HG03565 (cell line): ENCODE data around the gene MORN1.
"Not testable (repeated sequence)": the region's sequence is repeated elsewhere in the genome, so short reads cannot be mapped to it uniquely, and the experiment has no call there.

Experiments used
- ATAC-seq: cut with Tn5 transposase; IDR thresholded peaks from one replicate; pipeline ENCODE4 v1.9.1; 2021; ENCODE audit warnings: mild to moderate bottlenecking, moderate library complexity; ENCODE audit not compliant: unreplicated experiment

The MORN1 gene

DNA sequence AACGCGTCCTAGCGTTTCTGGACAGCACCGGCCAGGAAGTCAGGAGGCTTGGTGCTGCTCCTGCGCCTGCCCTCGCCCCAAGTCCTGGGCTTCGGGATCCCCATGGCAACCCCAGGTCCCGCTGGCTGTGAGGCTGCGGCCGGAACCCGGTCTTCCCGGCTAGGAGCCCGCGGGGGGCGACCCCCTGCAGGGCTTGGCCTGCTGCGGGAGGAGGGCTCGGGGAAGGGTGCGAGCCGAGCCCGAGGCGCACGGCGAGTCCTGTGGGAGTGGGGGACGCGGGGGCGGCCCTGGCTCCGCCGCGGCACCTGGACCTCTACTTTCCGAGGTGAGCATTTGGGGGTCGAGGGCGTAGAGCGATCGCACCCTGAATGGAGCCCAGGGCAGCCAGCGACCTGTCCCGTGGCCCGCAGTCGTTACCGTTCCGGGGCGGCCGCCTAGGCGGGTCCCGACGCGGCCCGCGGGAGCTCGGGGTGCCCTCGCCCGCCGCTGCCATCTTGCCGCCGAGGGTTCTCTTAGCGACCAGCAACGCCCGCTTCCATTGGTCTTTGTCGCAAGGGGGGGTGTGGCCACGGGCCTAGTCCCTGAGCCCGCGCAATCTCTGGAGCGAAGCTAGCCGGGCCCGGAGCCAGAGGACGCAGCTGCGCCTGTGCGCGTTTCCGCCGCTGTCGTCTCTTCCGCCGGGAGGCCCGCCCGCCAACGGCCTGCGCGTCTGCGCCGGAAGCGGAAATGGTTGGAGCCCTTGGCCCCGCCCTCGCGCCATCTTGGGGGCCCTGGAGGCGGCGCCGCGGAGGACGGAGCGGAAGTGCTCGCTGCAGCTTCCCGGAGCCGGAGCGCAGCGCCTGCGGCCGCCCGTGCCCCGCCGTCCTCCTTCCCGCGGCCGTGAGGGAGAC, at the start of gene MORN1, which contains the start of gene RER1:
TSS of gene MORN1 (minus strand) at position 514 of the 890 bp plus-strand sequence. CDS start at position 493, 21 bp downstream.
TSS of gene RER1 (plus strand) at position 801 of the 890 bp plus-strand sequence. CDS start 3,950 bp downstream, outside the sequence.
- ATAC-seq, result peak; percentile 77

DNA sequence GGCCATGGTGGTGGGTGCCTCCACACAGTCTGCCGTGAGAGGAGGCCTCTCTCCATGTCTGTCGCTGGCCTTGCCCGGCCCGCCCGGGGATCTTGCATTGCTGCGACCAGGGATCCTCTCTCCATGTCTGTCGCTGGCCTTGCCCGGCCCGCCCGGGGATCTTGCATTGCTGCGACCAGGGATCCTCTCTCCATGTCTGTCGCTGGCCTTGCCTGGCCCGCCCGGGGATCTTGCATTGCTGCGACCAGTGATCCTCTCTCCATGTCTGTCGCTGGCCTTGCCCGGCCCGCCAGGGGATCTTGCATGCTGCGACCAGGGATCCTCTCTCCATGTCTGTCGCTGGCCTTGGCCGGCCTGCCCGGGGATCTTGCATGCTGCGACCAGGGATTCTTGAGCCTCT, 49.0 kb upstream of the MORN1 start:
- ATAC-seq, result not testable (repeated sequence)

DNA sequence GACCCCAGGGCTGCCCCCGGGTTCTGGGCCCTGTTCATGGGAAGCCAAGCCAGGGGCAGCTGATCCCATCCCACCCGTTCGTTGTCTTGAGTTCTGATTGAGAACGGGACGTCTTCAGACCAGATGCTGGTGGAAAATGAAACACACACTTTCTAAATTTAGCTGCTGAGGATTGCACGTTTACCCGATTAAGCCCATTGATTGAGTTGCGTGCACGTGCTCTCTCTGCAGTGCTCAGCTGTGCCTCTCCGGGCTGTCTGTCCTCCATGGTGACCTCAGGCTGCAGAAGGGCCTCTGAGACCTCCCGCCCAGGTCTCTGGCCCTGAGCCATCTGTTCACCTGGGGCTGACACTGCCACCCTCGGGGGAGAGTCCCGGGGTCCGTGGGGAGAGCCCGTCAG, 48.0 kb upstream of the MORN1 start:
- ATAC-seq, result no peak

DNA sequence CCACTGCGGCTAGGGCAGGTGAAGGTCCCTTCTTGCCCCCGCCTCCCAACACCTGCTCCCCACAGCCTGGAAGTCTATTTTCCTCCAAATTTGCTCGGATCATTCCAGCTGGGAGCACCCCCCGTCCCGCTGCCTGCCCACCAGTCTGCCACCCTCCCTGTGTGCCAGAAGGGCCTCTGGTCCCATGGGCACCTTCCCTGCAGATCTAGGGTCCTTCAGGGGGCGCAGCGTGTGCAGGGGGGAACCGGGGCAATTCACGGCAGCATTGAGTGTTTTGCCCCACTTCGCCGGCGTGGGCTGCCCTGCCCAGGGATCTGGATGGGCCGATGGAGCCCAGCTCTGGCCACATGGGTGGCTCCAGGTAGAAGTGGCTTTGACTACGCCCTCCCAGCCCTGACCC, 47.3 kb upstream of the MORN1 start:
- no peak for ATAC-seq

DNA sequence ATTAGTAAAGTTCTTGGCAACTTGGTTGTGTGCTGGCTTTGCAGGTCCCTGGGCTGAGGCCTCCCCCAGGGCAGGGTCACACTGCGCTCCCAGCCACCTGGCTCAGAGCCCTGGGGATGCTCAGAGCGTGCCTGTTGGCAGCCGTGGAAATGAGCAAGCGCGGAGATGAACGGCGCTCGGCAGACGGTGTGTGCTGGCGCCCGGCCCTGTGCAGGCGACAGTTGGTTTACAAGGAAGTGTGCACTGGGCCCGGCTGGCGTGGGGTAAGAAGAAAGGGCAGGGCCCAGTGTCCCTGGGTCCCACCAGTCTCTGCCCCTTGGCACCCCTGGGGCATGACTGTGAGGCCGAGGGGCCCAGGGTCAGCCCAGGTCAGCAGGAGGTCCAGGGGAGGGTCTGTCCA, 46.7 kb upstream of the MORN1 start:
- no peak for ATAC-seq

DNA sequence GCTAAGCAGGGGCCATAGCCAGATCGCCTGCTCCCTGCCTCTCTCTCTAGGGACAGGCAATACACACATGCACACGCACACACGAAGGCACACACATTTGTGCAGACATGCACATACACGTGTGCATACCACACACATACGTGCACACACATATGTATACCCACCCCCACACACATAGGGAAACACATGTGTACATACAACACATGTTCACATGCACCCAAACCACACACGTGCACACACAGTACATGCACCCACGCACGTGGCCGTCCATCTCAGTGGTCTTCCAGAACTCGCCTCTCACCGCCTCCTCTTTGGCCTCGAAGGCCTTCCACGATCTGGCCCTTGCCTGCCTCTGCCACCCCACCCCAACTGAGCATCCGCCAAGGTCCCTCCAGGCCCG, 46.3 kb upstream of the MORN1 start:
- no peak for ATAC-seq

DNA sequence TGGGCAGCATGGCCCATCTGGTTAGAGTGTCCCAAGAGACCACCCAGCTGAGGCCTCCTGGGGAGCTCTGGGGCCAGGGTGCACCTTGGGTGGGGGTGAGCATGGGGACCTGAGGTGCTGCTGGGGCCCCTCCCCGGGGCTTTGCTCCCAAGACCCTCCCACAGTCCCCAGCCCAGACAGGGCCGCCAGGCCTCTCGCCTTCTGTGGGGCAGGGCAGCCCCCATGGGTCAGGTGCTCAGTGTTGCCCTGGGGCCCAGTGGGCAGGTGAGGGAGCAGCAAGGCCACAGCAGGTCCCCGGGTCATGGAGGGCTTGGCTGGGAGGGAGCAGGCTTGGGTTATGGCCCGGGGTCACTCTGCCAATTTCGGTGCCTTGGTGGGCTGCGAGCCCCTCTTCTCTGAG, 45.5 kb upstream of the MORN1 start:
- no peak for ATAC-seq

DNA sequence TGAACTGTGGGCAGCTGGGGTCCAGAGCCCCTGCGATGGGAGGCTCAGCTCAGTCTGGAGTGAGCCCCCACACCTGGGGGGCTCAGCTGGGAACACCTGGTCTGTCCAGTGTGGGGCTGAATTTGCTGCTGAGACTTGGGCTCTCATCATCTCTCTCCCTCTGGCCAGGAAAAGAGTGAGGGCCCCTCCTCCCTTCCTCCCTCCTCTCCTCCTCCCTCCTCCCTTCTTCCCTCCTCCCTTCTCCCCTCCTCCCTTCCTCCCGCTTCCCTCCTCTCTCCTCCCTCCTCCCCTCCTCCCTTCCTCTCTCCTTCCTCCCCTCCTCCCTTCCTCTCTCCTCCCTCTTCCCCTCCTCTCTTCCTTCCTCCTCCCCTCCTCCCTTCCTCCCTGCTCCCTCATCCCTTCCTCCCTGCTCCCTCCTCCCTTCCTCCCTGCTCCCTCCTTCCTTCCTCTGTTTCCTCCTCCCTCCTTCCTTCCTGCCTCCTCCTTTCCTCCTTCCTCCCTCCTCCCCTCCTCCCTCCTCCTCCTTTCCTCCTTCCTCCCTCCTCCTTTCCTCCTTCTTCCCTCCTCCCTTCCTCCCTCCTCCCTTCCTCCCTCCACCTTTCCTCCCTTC, 44.5 kb upstream of the MORN1 start:
- no peak for ATAC-seq

DNA sequence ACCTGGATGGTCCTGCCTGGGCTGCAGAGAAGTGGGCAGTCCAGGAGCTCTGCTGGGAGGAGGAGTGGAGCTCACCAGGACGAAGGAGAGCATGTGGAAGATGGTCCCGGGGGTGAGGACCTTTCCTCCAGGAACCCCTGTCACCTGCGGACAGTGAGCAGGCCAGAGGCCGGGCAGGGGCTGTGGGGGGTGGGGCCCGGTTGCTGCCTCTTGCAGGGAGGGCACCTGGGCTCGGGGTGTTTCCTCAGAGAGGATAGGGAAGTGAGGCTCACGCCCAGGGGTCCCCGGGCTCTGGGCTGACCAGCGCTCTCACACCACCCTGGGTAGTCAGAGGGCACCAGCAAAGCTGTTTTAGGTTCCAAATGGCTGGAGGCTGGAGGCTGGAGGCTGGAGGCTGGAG, 43.7 kb upstream of the MORN1 start:
- no peak for ATAC-seq

DNA sequence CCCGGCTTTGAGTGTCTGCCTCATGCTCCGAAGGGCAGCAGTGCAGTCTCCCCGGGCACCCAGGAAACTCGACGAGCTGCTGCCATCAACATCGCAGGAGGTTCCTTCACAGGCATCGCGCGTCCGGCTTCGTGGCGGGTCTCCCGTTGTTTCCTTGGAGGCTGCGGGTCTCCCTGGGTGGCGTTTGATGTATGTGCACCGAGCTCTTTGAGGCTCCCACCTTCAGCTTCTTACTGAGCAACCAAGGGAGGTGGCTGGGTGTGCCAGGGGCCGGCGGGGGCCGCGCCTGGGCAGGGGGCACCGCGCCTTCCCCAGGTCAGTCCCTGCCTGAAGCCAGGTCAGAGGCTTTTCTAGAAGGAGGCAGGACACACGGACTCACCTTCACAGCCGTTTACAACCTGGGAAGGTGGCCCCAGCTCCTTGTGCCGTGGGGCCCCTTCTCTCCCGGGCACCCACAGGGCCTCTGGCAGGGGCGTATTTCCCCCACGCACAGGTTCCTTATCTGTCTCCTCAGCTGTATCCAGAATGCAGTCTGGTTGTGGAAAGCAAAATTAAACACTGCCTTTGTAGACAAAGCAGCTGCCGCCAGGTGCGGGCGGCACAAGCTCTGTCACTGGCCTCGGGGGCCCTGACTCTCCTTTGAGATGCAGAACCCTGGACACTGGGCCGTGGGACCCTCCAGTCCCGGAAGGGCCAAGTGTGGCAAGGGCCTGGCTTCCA, 42.7 kb upstream of the MORN1 start:
- no peak for ATAC-seq

DNA sequence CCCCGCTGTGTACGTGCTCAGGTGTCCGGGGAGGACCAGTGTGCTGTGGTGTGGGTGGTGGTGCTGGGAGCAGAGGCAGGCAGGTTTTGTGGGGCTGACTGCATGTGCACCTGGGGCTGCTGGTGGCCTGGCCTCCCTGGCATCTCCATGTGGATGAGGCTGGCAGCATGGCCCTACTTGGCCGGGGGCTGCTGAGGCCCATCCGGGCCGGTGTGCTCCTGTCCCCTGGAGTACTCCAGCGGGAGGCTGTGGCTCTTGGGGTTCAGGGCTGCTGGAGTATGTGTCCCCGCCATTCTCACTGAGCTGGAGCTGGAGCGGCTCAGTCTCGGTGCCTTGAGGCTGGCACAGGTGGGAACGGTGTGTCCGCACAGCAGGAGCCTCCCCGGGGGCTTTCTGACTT, 41.8 kb upstream of the MORN1 start:
- ATAC-seq, result no peak

DNA sequence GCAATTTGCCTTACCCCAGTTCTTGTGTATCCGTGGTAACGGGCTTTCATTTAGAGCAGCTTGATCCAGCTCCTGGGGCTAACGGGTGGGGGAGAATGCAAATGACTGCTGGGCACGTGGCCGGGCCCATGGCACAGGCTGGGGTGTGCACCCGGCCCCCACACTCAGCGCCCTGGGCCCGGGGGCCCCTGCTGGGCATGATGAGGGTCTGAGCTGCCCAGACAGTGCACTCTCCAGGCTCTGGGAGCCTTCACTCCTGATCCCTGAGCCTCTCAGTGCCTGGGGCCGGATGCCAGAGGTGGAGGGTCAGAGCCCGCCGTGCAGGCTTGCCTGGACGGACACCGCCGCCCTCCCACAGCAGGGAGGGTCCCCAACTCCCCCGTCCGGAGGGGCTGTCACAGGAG, 41.1 kb upstream of the MORN1 start:
- ATAC-seq, result no peak

DNA sequence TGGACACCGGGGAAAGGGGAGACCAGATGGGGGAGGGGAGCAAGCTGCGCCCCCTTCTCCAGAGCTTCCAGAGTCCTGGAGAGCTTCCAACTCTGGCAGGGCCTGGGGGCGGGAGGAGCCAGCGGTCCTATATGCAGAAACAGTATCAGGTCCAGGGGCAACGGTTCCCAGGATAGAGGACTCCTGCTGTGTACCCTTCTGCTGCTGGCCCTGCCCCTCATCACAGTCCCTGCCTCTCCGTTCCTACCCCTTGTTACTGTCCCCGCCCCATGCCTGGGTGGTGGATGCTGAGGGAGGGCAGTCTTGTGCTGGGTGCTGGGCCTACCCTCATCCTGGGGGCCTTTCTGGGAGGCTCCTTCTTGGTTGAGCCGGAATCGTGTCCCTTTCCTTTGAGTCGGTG, 40.2 kb upstream of the MORN1 start:
- no peak for ATAC-seq

DNA sequence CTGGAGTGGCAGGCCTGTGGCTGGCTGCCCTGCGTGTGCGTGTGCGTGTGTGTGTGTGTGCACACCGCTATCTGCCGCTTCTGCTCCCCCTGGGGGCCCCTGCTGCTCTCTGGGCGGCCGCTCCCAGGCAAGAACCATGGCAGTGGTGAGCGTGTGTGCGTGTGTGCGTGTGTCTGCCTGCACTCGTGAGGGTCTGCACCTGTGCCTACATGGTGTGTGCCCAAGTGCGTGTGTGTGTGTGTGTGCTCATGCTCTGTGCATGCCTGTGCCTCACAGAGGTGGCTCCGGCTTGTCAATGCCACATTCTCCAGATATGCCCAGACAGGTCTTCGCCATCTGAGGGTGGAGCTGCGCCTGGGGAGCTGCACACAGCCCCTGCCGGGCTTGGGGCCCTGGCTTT, 39.7 kb upstream of the MORN1 start:
- no peak for ATAC-seq

DNA sequence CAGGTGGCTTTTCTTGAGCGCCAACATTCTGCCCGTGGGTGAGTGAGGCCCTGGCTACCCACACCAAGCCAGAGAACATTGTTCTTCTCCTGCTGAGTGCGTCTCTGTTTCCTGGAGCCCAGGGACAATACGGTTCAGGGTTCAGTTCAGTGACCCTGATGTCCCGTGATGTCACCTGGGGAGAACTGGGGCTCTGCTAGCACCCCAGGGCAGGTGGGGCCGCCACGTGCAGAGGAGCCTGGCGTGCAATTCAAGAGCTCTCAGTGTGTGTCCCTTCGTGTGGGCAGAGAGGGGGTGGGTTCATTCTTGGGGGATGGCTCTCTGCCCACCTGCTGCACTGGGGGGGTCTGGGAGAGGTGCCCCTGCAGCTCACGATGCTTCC, 39.2 kb upstream of the MORN1 start:
- ATAC-seq, result no peak

DNA sequence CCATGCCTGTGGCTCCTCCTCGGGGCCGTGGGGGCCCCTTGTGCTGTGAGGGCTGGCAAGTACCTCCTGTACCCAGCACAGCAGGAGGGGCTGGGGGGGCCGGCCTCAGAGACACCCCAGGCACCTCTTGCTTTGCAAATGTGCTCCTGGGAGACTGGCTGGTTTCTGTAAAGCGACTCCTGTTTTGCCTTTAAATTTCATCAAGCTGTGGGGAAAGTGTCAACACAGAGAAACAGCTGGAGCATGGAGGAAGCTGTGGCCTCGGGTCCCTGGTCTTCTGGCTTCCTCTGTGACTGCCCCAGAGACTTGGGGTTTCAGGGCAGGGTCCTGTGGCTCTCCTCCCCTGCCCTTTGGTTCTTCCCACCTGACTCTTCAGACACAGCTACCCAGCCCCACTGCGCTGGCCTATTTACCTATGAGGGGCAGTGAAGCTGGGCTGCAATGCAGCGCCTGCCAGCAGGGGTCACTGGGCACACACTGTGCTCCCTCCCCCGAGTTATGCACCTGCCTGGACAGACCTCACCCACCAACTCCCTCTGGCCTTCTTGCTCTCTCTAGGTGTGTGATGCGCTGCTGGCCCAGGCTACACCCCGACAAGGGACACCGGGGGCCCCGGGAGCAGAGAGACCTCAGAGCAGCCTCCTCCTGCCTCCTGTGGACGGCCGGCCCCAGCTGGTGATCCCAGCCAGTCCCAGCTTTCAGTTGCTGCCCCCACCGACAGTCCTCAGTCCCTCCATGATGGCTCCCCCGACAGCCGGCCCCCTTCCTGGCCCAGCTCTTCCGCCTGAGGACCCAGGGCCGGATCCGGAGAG, 38.6 kb upstream of the MORN1 start:
- ATAC-seq, result no peak

DNA sequence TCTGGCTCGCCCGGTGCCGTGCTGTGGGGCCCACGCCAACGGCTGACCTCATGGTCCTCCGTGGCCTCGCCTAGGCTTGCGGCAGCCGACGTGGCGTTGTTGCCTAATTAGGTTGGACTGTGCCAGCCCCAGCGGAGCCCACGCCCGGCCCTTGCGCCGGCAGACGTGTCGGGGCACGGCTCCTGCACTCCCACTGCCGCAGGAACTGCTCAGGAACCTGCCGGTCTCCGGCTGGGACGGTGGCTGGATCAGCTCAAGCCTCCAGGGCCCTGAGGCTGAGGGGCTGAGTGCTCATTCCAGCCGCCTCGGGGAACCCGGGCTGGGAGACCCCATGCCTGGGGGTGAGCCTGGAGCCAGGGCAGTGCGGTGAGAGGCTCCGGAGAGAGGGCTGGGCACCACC, 37.1 kb upstream of the MORN1 start:
- ATAC-seq, result no peak

DNA sequence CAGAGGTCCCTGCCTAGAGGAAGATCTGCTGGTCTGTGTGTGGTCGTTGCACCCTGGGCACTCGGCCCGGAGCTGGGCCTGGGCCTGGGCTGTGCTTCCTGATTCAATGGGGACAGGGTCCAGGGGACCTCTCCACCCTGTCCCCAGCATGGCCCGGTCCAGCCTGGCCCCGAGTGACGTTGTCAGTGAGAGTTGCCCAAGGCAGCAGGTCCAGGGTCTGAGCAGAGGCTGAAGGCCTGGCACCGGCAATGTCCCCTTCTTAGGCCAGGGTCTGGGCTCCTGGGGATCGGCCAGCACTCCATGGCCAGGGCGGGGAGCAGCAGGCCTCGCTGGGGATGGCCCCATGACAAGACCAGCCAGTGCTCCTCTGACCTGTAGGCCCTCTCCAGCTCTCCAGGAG, 36.6 kb upstream of the MORN1 start:
- ATAC-seq, result no peak

DNA sequence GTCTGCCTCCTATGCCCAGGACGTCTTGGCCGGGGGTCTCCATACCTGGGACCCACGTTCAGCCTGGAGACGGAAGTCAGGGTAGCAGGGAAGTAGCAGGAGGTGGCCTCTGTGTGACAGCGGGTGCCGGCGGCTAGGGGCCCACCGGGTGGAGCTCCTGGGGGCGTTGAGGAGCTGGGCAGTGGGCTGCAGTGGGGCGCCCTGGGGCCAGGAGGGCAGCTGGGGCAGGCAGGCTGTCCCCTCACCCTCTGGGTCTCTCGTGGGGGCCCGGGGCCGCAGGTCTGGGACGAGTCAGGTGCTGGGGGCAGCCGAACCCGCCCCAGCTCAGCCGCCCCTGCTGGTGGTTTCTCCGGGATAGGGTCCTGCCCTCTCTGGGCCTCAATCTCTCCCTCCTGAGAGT, 35.7 kb upstream of the MORN1 start:
- ATAC-seq, result no peak

DNA sequence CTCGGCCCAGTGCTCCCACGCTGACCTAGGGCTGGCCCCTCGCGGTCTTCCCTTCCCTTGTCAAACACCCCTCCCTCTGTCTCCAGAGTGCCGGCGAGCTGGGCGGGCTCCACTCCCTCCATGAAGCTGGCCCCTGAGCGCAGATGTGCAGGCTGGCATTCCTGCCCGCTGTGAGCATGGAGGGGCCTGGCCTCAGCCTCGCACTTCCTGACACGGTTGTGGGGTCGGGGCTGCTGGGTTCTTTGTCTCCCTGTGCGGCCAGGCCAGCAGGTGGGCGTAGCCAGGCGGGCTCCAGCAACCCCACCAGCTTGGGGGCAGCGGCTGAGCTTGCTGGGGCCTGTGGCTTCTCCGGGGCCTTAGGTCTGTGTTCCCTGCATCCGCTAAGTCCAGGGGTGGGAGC, 35.2 kb upstream of the MORN1 start:
- no peak for ATAC-seq

DNA sequence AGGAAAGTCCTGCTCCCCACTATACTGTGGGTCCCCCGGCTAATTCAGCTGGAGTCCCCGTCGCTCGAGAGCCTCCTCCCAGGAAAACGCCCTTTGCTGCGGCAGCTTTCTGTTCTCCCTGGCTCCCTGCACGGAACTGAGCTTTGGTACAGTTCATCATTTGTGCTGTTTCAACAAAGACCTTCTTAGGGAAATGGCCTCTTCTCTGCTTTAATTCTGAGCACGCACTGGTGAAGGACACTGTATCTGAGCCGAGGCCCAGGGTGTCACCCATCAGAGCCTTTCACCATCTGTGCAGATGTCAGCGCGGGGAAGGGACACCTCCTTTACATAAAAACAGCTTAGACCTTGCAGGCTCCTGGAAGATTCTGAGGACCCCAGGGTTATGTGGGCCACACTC, 34.5 kb upstream of the MORN1 start:
- ATAC-seq, result no peak
